Mammary epithelial cell (primary cell): ENCODE data around the gene NDST1.

Experiments
- EZH2 ChIP-seq: IDR thresholded peaks from 2 replicates; pipeline ENCODE4 v1.6.1; 2012; ENCODE audit warnings: low read length, inconsistent platforms, borderline replicate concordance
- TF ChIP-seq, protein P1 (sequence below), 2 donors: IDR thresholded peaks in 1 of 2; conservative IDR thresholded peaks in 1 of 2; 2 replicates each; pipeline ENCODE4 v1.5.1; 2011 to 2012; ENCODE audit warnings: inconsistent platforms in 2 of 2, low read length in 2 of 2, mild to moderate bottlenecking in 2 of 2, control low read depth in 1 of 2, low read depth in 1 of 2; ENCODE audit not compliant: insufficient read depth in 1 of 2; ENCODE audit errors: extremely low read depth in 1 of 2

DNA sequence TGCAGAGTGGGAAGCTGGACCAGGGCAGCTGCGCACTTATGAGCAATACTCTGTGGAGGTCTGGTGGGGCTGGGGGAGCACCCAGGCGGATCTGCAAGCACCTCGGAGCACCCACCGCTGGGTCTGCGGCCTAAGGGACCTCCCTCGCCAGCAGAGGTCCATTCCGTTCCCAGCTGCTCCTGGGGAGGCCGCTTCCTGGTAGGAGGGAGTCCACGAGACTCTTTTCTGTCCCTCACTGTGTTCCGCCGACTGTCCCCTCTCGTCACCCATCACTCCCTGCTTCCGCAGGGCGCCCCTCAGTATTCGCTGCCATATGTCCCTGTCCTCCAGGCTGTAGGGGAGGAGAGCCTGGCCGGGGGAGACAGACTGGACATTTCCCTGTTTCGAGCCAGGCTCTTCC is 45.5 kb downstream of the NDST1 start:
- TF ChIP-seq, protein P1, sequence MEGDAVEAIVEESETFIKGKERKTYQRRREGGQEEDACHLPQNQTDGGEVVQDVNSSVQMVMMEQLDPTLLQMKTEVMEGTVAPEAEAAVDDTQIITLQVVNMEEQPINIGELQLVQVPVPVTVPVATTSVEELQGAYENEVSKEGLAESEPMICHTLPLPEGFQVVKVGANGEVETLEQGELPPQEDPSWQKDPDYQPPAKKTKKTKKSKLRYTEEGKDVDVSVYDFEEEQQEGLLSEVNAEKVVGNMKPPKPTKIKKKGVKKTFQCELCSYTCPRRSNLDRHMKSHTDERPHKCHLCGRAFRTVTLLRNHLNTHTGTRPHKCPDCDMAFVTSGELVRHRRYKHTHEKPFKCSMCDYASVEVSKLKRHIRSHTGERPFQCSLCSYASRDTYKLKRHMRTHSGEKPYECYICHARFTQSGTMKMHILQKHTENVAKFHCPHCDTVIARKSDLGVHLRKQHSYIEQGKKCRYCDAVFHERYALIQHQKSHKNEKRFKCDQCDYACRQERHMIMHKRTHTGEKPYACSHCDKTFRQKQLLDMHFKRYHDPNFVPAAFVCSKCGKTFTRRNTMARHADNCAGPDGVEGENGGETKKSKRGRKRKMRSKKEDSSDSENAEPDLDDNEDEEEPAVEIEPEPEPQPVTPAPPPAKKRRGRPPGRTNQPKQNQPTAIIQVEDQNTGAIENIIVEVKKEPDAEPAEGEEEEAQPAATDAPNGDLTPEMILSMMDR (conservative IDR thresholded peaks at IDR 0.05 in 1 of 2, IDR thresholded peaks at IDR 0.05 in 1 of 2; ENCODE audit: extremely low read depth in 1 of 2, insufficient read depth in 1 of 2, low read depth in 1 of 2, low read length in 2 of 2) = no peak
- no peak for TF ChIP-seq EZH2
